ENCODE results near the gene SCGN. TPM values are rescaled to one million over a fixed set of nuclear protein-coding genes. Genes with fewer than 3 reads are reported as not detected.

SCGN gene
- polyA plus RNA-seq, 1 donor (not counting 4 experiments of a cell fraction or from before 2014, with no cell fraction given) = not detected

DNA sequence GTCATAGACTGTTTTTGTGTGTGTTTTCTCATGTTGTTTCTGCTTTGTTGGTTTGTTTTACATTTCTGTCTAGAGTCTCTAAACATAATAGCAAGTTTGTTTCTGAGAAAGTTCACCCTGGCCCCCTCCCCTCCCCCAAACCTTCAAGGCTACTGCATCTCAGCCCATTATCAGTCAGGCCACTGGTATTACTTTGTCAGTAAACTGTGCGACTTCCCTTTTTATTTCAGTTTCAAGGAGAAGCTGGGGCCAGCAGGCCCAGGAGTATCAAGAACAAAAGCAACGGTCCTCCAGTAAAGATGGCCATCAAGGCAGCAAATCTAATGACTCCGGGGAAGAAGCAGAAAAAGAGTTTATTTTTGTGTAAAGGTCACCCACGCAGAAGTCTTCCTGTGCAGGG is 32.8 kb upstream of the SCGN start:
- H4K20me1 ChIP-seq (ENCODE audit: control insufficient read depth, extremely low read depth, insufficient read depth, low read length) = no peaks in the 10 kb centered on the region
- dilution Hi-C loops (cut with MboI; ENCODE audit: extremely low pct_ligation_motif_present, low sequenced_read_pairs) = no loop called here
- H3K36me3 ChIP-seq (ENCODE audit: control insufficient read depth in 2 of 2, extremely low read depth in 1 of 2, insufficient read depth in 2 of 2, low read length in 2 of 2) = peaks cover 3 to 4% of the 10 kb centered on the region in 2 experiments
- no peaks in the 10 kb centered on the region for H3K9me3 ChIP-seq (ENCODE audit: control insufficient read depth, low read depth, low read length)
- no peak overlapping the region for H3K4me2 ChIP-seq (ENCODE audit: control insufficient read depth, extremely low read depth, insufficient read depth, low read depth, low read length)
- no peak overlapping the region for H3K9ac ChIP-seq (ENCODE audit: control insufficient read depth, extremely low read depth, insufficient read depth, low read length)
- no peak overlapping the region for H3K27ac ChIP-seq (ENCODE audit: control insufficient read depth, insufficient read depth, low read length)
- FAIRE-seq = no peak
- H3K4me1 ChIP-seq (ENCODE audit: control insufficient read depth, extremely low read depth, insufficient read depth, low read length) = peaks cover 3% of the 10 kb centered on the region
- DNase-seq (ENCODE audit: low read depth, low spot score) = no peak
- no peaks in the 10 kb centered on the region for H3K79me2 ChIP-seq (ENCODE audit: control insufficient read depth, insufficient read depth, low read length)
- no peaks in the 10 kb centered on the region for H3K27me3 ChIP-seq (ENCODE audit: control insufficient read depth, extremely low read depth, insufficient read depth, low read length)
- no peaks in the 10 kb centered on the region for H3K9me1 ChIP-seq (ENCODE audit: control insufficient read depth, extremely low read depth, insufficient read depth, low read length)
- TF ChIP-seq EZH2 (IDR thresholded peaks at IDR 0.05; ENCODE audit: low read length) = no peak
- no peak for TF ChIP-seq CTCF (optimal IDR thresholded peaks at IDR 0.05 in 1 of 3, IDR thresholded peaks at IDR 0.05 in 1 of 3, conservative IDR thresholded peaks at IDR 0.05 in 1 of 3; ENCODE audit: extremely low read depth in 1 of 3, insufficient read depth in 2 of 3, low read length in 3 of 3)
- no peak overlapping the region for H3K4me3 ChIP-seq (ENCODE audit: control insufficient read depth in 2 of 3, extremely low read depth in 1 of 3, insufficient read depth in 2 of 3, low read depth in 1 of 3, low read length in 3 of 3)
- no peak overlapping the region for H2AFZ ChIP-seq (ENCODE audit: control insufficient read depth, low read length)

DNA sequence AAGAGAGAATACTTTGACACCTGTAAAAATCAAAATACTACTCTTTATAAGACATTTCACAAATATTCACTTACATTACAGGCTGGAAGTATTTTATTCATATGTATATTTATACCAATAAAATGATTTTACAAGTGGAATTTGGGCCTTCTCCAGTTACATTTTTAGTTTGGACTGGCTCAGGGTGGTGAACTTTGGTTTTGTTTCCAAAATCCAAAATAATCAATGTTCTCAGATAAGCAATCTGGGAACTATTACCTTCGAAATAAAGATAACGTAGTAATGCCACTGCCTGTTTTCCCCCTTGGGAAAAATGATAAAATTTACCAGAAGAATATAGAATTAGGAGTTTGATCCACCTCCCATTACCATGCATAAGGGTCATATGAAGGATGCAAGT is 31.6 kb upstream of the SCGN start:
- Histone ChIP-seq H3K9ac (ENCODE audit: control insufficient read depth, extremely low read depth, insufficient read depth, low read length) (no peak overlapping the region), H2AFZ (ENCODE audit: control insufficient read depth, low read length) (no peak overlapping the region), H3K79me2 (ENCODE audit: control insufficient read depth, insufficient read depth, low read length) (no peaks in the 10 kb centered on the region), H3K36me3 (ENCODE audit: control insufficient read depth in 2 of 2, extremely low read depth in 1 of 2, insufficient read depth in 2 of 2, low read length in 2 of 2) (peaks cover 3 to 4% of the 10 kb centered on the region in 2 experiments), H3K4me3 (ENCODE audit: control insufficient read depth in 2 of 3, extremely low read depth in 1 of 3, insufficient read depth in 2 of 3, low read depth in 1 of 3, low read length in 3 of 3) (no peak overlapping the region), H3K27ac (ENCODE audit: control insufficient read depth, insufficient read depth, low read length) (no peak overlapping the region), H4K20me1 (ENCODE audit: control insufficient read depth, extremely low read depth, insufficient read depth, low read length) (no peaks in the 10 kb centered on the region), H3K4me2 (ENCODE audit: control insufficient read depth, extremely low read depth, insufficient read depth, low read depth, low read length) (no peak overlapping the region), H3K27me3 (ENCODE audit: control insufficient read depth, extremely low read depth, insufficient read depth, low read length) (no peaks in the 10 kb centered on the region), H3K9me1 (ENCODE audit: control insufficient read depth, extremely low read depth, insufficient read depth, low read length) (no peaks in the 10 kb centered on the region), H3K9me3 (ENCODE audit: control insufficient read depth, low read depth, low read length) (no peaks in the 10 kb centered on the region), H3K4me1 (ENCODE audit: control insufficient read depth, extremely low read depth, insufficient read depth, low read length) (peaks cover 3% of the 10 kb centered on the region)
- FAIRE-seq = no peak
- DNase-seq (ENCODE audit: low read depth, low spot score) = no peak
- TF ChIP-seq CTCF (optimal IDR thresholded peaks at IDR 0.05 in 1 of 3, IDR thresholded peaks at IDR 0.05 in 1 of 3, conservative IDR thresholded peaks at IDR 0.05 in 1 of 3; ENCODE audit: extremely low read depth in 1 of 3, insufficient read depth in 2 of 3, low read length in 3 of 3) (no peak), EZH2 (IDR thresholded peaks at IDR 0.05; ENCODE audit: low read length) (no peak)
- dilution Hi-C loops (cut with MboI; ENCODE audit: extremely low pct_ligation_motif_present, low sequenced_read_pairs) = no loop called here
